PC-9 (cell line): ENCODE data around the gene IGF2BP2. TPM values are rescaled to one million over a fixed set of nuclear protein-coding genes. Genes with fewer than 3 reads are reported as not detected.

ENCODE experiments used
- BruUV-seq: library from RNA; stranded (reverse); fragments of 400-500 nt; replicated peaks from 2 replicates; lab custom pipeline; 2021; lab: Mats Ljungman, UMichigan
- CTCF ChIA-PET: fragments of 300-600 bp; sonication (Branson Sonifier 250); formaldehyde crosslinking; loops from one replicate; lab custom pipeline; 2022; ENCODE audit warnings: antibody characterized with exemption; lab: Charles Lee
- POLR2A ChIA-PET: fragments of 300-600 bp; sonication (Branson Sonifier 250); formaldehyde crosslinking; loops from one replicate; lab custom pipeline; 2022; ENCODE audit warnings: antibody characterized with exemption; ENCODE audit not compliant: unreplicated experiment; lab: Charles Lee
- DNase-seq, 2 experiments: peaks; one replicate each; pipeline versions ENCODE4 v3.0.0 to v3.0.0-alpha.2; 2015 to 2022; ENCODE audit warnings: mixed read lengths in 1 of 2
- H2AFZ ChIP-seq: fragments of 200-600 bp; sonication (generic); 2 replicates; pipeline ENCODE4 v1.8.1; 2017; ENCODE audit warnings: antibody characterized with exemption
- H3F3A ChIP-seq: fragments of 200-600 bp; sonication (generic); 2 replicates; pipeline ENCODE4 v1.8.1; 2017; ENCODE audit warnings: antibody characterized with exemption, mild to moderate bottlenecking, low read depth; ENCODE audit not compliant: insufficient read depth
- H3K27ac ChIP-seq: fragments of 200-600 bp; sonication (generic); 2 replicates; pipeline ENCODE4 v1.6.1; 2016; ENCODE audit warnings: mixed run types
- H3K27me3 ChIP-seq: fragments of 200-600 bp; sonication (generic); 2 replicates; pipeline ENCODE4 v1.6.1; 2016; ENCODE audit warnings: low read depth, mixed run types; ENCODE audit not compliant: insufficient read depth
- H3K36me3 ChIP-seq: fragments of 200-600 bp; sonication (generic); 2 replicates; pipeline ENCODE4 v1.6.1; 2016; ENCODE audit warnings: low read depth, mixed run types
- H3K4me1 ChIP-seq: fragments of 200-600 bp; sonication (generic); replicated peaks from 2 replicates; pipeline ENCODE4 v1.6.1; 2016; ENCODE audit warnings: mixed run types; ENCODE audit not compliant: insufficient read depth
- H3K4me2 ChIP-seq: fragments of 200-600 bp; sonication (generic); 2 replicates; pipeline ENCODE4 v1.6.1; 2017; ENCODE audit warnings: mixed run types
- H3K4me3 ChIP-seq: fragments of 200-600 bp; sonication (generic); 2 replicates; pipeline ENCODE4 v1.6.1; 2016; ENCODE audit warnings: mixed run types
- H3K79me2 ChIP-seq: fragments of 200-600 bp; sonication (generic); 2 replicates; pipeline ENCODE4 v1.6.1; 2017; ENCODE audit warnings: low read depth, mixed run types
- H3K9me2 ChIP-seq: fragments of 200-600 bp; sonication (generic); 2 replicates; pipeline ENCODE4 v1.8.1; 2017; ENCODE audit warnings: mild to moderate bottlenecking; ENCODE audit not compliant: insufficient read depth
- H3K9me3 ChIP-seq: fragments of 200-600 bp; sonication (generic); 2 replicates; pipeline ENCODE4 v1.8.1; 2016; ENCODE audit warnings: low read depth; ENCODE audit not compliant: insufficient read depth
- H4K20me1 ChIP-seq: fragments of 200-600 bp; sonication (generic); 2 replicates; pipeline ENCODE4 v1.8.1; 2017; ENCODE audit not compliant: insufficient read depth
- EZH2 ChIP-seq: fragments of 200-600 bp; sonication (generic); IDR thresholded peaks from 2 replicates; pipeline ENCODE4 v1.8.0; 2017; ENCODE audit warnings: antibody characterized with exemption, low read depth
- intact Hi-C: fragments of 100-400 bp; cut with micrococcal nuclease; formaldehyde crosslinking; loops from one replicate; pipeline ENCODE4 v1.10.0; 2022; ENCODE audit not compliant: unreplicated experiment
- total RNA-seq: library from RNA; stranded (reverse); gene quantifications from 2 replicates; pipeline ENCODE4 v1.2.3, GENCODE V29; 2021
- TF ChIP-seq, protein P1 (sequence below): fragments of 200-600 bp; sonication (generic); conservative IDR thresholded peaks from 2 replicates; pipeline ENCODE4 v1.6.1; 2017; ENCODE audit warnings: mixed run types, antibody characterized with exemption, mild to moderate bottlenecking, moderate library complexity

Gene IGF2BP2
- total RNA-seq, 1 experiment from 2014 or later: 140 TPM

DNA sequence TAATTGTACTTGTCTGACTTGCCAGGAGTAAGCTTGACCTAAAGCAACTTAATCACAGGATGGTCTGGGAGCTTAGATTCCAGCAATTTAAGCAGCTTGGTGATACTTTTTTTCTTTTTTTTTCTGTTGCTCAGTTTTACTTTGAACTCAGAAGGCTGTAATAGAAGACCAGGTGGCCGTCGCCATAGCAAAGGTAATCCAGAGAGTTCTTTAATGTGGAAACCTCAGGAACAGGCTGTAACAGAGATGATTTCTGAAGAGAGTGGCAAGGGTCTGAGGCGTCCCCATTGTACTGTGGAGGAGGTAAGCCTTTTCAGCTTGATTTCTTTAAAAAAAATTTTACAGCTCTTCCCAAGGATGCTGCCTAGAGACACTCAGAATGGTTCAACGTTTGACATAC is 218.6 kb downstream of the IGF2BP2 start:
- CTCF ChIA-PET: interaction anchor here (0.5 kb wide), 1 partner anchor 339 kb away, joined by 23 read pairs; no protein-coding TSS in a partner anchor

DNA sequence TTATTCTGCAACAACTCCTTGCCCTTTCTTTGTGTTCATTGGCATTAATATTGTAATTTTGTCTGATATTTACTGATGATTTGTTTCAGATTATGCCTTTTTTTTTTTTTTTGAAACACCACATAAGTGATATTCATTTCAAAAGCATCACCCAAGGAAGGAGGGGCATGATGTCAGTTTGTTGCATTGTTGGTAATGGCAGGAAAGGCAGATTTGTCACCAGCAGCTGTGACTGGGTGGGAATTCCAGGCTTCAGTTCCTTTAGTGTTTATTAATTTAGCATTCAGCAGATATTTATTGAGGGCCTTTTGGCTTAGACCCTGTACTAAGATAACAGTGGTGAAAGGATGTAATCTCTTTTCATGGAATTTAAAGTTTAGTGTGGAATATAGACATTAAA is 219.3 kb downstream of the IGF2BP2 start:
- no peaks in the 10 kb centered on the region for H3F3A ChIP-seq
- H3K4me2 ChIP-seq: no peak overlapping the region
- ChIA-PET CTCF (no interaction called here), POLR2A (no interaction called here)
- no peaks in the 10 kb centered on the region for H3K9me2 ChIP-seq
- H3K27ac ChIP-seq: no peak overlapping the region
- no peaks in the 10 kb centered on the region for H3K79me2 ChIP-seq
- H3K4me1 ChIP-seq: no peaks in the 10 kb centered on the region
- intact Hi-C loops: no loop called here
- no peaks in the 10 kb centered on the region for H3K9me3 ChIP-seq
- no peak for TF ChIP-seq EZH2
- TF ChIP-seq, protein P1, sequence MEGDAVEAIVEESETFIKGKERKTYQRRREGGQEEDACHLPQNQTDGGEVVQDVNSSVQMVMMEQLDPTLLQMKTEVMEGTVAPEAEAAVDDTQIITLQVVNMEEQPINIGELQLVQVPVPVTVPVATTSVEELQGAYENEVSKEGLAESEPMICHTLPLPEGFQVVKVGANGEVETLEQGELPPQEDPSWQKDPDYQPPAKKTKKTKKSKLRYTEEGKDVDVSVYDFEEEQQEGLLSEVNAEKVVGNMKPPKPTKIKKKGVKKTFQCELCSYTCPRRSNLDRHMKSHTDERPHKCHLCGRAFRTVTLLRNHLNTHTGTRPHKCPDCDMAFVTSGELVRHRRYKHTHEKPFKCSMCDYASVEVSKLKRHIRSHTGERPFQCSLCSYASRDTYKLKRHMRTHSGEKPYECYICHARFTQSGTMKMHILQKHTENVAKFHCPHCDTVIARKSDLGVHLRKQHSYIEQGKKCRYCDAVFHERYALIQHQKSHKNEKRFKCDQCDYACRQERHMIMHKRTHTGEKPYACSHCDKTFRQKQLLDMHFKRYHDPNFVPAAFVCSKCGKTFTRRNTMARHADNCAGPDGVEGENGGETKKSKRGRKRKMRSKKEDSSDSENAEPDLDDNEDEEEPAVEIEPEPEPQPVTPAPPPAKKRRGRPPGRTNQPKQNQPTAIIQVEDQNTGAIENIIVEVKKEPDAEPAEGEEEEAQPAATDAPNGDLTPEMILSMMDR: no peak
- BruUV-seq: no TSS peak
- H2AFZ ChIP-seq: no peak overlapping the region
- DNase-seq: no peak
- no peak overlapping the region for H3K4me3 ChIP-seq
- H3K36me3 ChIP-seq: peaks cover 51% of the 10 kb centered on the region
- peaks cover 9% of the 10 kb centered on the region for H4K20me1 ChIP-seq
- no peaks in the 10 kb centered on the region for H3K27me3 ChIP-seq

More for the DNA sequence above, 218.6 kb downstream of the IGF2BP2 start:
- no peak for DNase-seq
- POLR2A ChIA-PET: no interaction called here
- no peaks in the 10 kb centered on the region for H3K79me2 ChIP-seq
- no TSS peak for BruUV-seq
- no peak overlapping the region for H2AFZ ChIP-seq
- H3K27me3 ChIP-seq: no peaks in the 10 kb centered on the region
- H3K9me3 ChIP-seq: no peaks in the 10 kb centered on the region
- no peaks in the 10 kb centered on the region for H3F3A ChIP-seq
- intact Hi-C loops: no loop called here
- peaks cover 9% of the 10 kb centered on the region for H4K20me1 ChIP-seq
- no peaks in the 10 kb centered on the region for H3K9me2 ChIP-seq
- H3K4me2 ChIP-seq: no peak overlapping the region
- H3K4me3 ChIP-seq: no peak overlapping the region
- H3K36me3 ChIP-seq: peaks cover 44% of the 10 kb centered on the region
- H3K27ac ChIP-seq: no peak overlapping the region
- no peaks in the 10 kb centered on the region for H3K4me1 ChIP-seq
- no peak for TF ChIP-seq EZH2
- TF ChIP-seq, protein P1: no peak

DNA sequence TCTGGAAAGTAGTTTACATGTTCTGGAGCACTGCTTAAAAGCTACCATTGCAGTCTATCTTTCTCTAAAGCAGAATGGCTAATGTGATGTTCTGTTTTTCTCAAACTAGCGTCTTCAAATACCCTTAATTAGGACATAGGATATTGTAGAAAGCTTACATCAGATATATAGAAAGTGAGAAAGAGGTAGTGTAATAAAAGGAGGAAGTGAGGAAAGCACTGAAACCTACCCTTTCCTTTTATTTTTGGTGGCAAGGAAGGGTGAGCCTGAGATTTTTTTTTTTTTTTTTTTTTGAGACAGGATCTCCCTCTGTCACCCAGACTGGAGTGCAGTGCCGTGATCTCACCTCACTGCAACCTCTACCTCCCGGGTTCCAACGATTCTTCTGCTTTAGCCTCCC is 229.3 kb downstream of the IGF2BP2 start:
- Histone ChIP-seq H3K4me2 (no peak overlapping the region), H3K36me3 (peaks cover 15% of the 10 kb centered on the region), H3K9me3 (no peaks in the 10 kb centered on the region), H4K20me1 (peaks cover 12% of the 10 kb centered on the region), H3K27me3 (no peaks in the 10 kb centered on the region), H3K9me2 (no peaks in the 10 kb centered on the region), H3K4me1 (no peaks in the 10 kb centered on the region), H3F3A (peaks cover 4% of the 10 kb centered on the region; the same call in 1 of the 2 replicates), H2AFZ (no peak overlapping the region), H3K4me3 (no peak overlapping the region), H3K27ac (no peak overlapping the region), H3K79me2 (no peaks in the 10 kb centered on the region)
- ChIA-PET POLR2A (no interaction called here), CTCF (no interaction called here)
- no peak for TF ChIP-seq EZH2
- TF ChIP-seq, protein P1: no peak
- no TSS peak for BruUV-seq
- DNase-seq: no peak
- intact Hi-C loops: no loop called here
